GM12878 (cell line): ENCODE results near the gene GFRA1. TPM values are rescaled to one million over a fixed set of nuclear protein-coding genes. Genes with fewer than 3 reads are reported as not detected.

ENCODE experiments used
- ATAC-seq: fragments of 200-7000 bp; cut with Tn5 transposase; 3 replicates; pipeline ENCODE4 v1.9.1; 2020; ENCODE audit warnings: mild to moderate bottlenecking, moderate library complexity
- BruUV-seq: library from RNA; stranded (reverse); fragments of 400-500 nt; replicated peaks from 2 replicates; lab custom pipeline; 2021; lab: Mats Ljungman, UMichigan
- CTCF ChIA-PET: fragments of 300-600 bp; sonication (Branson Sonifier 250); formaldehyde crosslinking; extraction: SDS; loops from one replicate; lab custom pipeline; 2021; ENCODE audit warnings: inconsistent platforms; lab: Yijun Ruan, JAX
- POLR2A ChIA-PET: fragments of 350-600 bp; formaldehyde crosslinking; extraction: SDS; loops from one replicate; lab custom pipeline; 2021; ENCODE audit warnings: inconsistent platforms; lab: Charles Lee
- RAD21 ChIA-PET: fragments of 300-600 bp; sonication (Branson Sonifier 250); formaldehyde crosslinking; loops from one replicate; lab custom pipeline; 2023; ENCODE audit warnings: antibody characterized with exemption; ENCODE audit not compliant: unreplicated experiment; lab: Charles Lee
- SMC1A ChIA-PET: fragments of 300-600 bp; sonication (Branson Sonifier 250); formaldehyde crosslinking; loops from one replicate; lab custom pipeline; 2023; ENCODE audit not compliant: unreplicated experiment, uncharacterized antibody; lab: Charles Lee
- DNase-seq: peaks from one replicate; pipeline ENCODE4 v3.0.0-alpha.2; 2011; ENCODE audit warnings: low read depth, low spot score
- FAIRE-seq: peaks from 3 replicates; lab custom pipeline; 2011; peaks lifted over from hg19 to GRCh38; lab: Jason Lieb, UNC
- H2AFZ ChIP-seq: 2 replicates; pipeline ENCODE4 v1.6.0; 2011; ENCODE audit warnings: low read depth, low read length, control low read depth; ENCODE audit not compliant: control insufficient read depth
- H3K27ac ChIP-seq: 2 replicates; pipeline ENCODE4 v1.5.1; 2011; ENCODE audit warnings: control low read depth; ENCODE audit not compliant: control insufficient read depth, insufficient read depth
- H3K27me3 ChIP-seq, 2 experiments: replicated peaks in 1 of 2; 2 replicates each; pipeline versions ENCODE4 v1.6.0 to v1.6.1; 2011; ENCODE audit warnings: low read length in 1 of 2; ENCODE audit not compliant: control insufficient read depth in 2 of 2, insufficient read depth in 2 of 2
- H3K36me3 ChIP-seq, 2 experiments: 2 replicates each; pipeline ENCODE4 v1.5.1; 2011; ENCODE audit warnings: low read length in 1 of 2; ENCODE audit not compliant: control insufficient read depth in 2 of 2, insufficient read depth in 2 of 2
- H3K4me1 ChIP-seq: 2 replicates; pipeline ENCODE4 v1.6.1; 2011; ENCODE audit warnings: mild to moderate bottlenecking, low read length, moderate library complexity, mixed read lengths; ENCODE audit not compliant: control insufficient read depth, insufficient read depth
- H3K4me2 ChIP-seq: 2 replicates; pipeline ENCODE4 v1.6.0; 2011; ENCODE audit warnings: control low read depth; ENCODE audit not compliant: control insufficient read depth, insufficient read depth
- H3K4me3 ChIP-seq: fragments of 200-600 bp; sonication (generic); 2 replicates; pipeline ENCODE4 v1.5.1; 2016
- H3K79me2 ChIP-seq: 2 replicates; pipeline ENCODE4 v1.6.0; 2011; ENCODE audit warnings: low read length; ENCODE audit not compliant: control insufficient read depth, insufficient read depth
- H3K9ac ChIP-seq: 2 replicates; pipeline ENCODE4 v1.8.0; 2011; ENCODE audit warnings: low read length, control low read depth, mixed read lengths; ENCODE audit not compliant: control insufficient read depth, insufficient read depth
- H3K9me3 ChIP-seq: replicated peaks from 3 replicates; pipeline ENCODE4 v1.5.1; 2011; ENCODE audit warnings: mild to moderate bottlenecking, low read length; ENCODE audit not compliant: control insufficient read depth, insufficient read depth
- H4K20me1 ChIP-seq: 2 replicates; pipeline ENCODE4 v1.6.0; 2011; ENCODE audit not compliant: control insufficient read depth, insufficient read depth
- BCL11A ChIP-seq: IDR thresholded peaks from 2 replicates; pipeline ENCODE4 v1.6.1; 2011; ENCODE audit warnings: low read depth, low read length
- BHLHE40 ChIP-seq, 2 experiments: fragments of 450-650 bp in 1 of 2; IDR thresholded peaks; 2 replicates each; pipeline ENCODE4 v1.6.1; 2011 to 2017; ENCODE audit warnings: low read depth in 2 of 2, borderline replicate concordance in 1 of 2, improper control_type of control experiment in 1 of 2, low read length in 1 of 2, mild to moderate bottlenecking in 1 of 2
- GABPA ChIP-seq: IDR thresholded peaks from 2 replicates; pipeline ENCODE4 v1.6.1; 2014; ENCODE audit warnings: antibody characterized with exemption, low read depth, mild to moderate bottlenecking, inconsistent platforms
- HSF1 ChIP-seq: fragments of 150-350 bp; IDR thresholded peaks from 2 replicates; pipeline ENCODE4 v1.6.1; 2014; ENCODE audit warnings: mild to moderate bottlenecking, low read depth, low read length
- LARP7 ChIP-seq: fragments of 450-650 bp; IDR thresholded peaks from 2 replicates; pipeline ENCODE4 v1.6.1; 2017; ENCODE audit warnings: mild to moderate bottlenecking
- NFIC ChIP-seq: IDR thresholded peaks from 2 replicates; pipeline ENCODE4 v1.6.1; 2012; ENCODE audit warnings: low read depth, mild to moderate bottlenecking, inconsistent platforms, low read length, moderate library complexity
- NFYA ChIP-seq: IDR thresholded peaks from 2 replicates; pipeline ENCODE4 v1.6.1; 2011; ENCODE audit warnings: low read depth, mild to moderate bottlenecking, low read length, improper control_type of control experiment, borderline replicate concordance
- NR2C1 ChIP-seq: fragments of 450-650 bp; IDR thresholded peaks from 2 replicates; pipeline ENCODE4 v1.6.1; 2017; ENCODE audit warnings: antibody characterized with exemption, mild to moderate bottlenecking, moderate library complexity
- NR2C2 ChIP-seq: IDR thresholded peaks from 2 replicates; pipeline ENCODE4 v1.6.1; 2011; ENCODE audit warnings: borderline replicate concordance, low read depth; ENCODE audit not compliant: control insufficient read depth, insufficient read length
- POU2F2 ChIP-seq: IDR thresholded peaks from 3 replicates; pipeline ENCODE4 v1.6.1; 2011; ENCODE audit warnings: low read depth, mild to moderate bottlenecking, low read length, borderline replicate concordance
- RAD51 ChIP-seq: fragments of 450-650 bp; IDR thresholded peaks from 2 replicates; pipeline ENCODE4 v1.6.1; 2016; ENCODE audit warnings: moderate library complexity, mild to moderate bottlenecking, inconsistent platforms
- SMAD1 ChIP-seq: fragments of 450-650 bp; IDR thresholded peaks from 2 replicates; pipeline ENCODE4 v1.6.1; 2018; ENCODE audit warnings: mild to moderate bottlenecking, low read depth; ENCODE audit not compliant: partially characterized antibody
- SMARCA5 ChIP-seq: fragments of 450-650 bp; IDR thresholded peaks from 2 replicates; pipeline ENCODE4 v1.6.1; 2017; ENCODE audit warnings: mild to moderate bottlenecking
- SP1 ChIP-seq: IDR thresholded peaks from one replicate; pipeline ENCODE4 v1.6.1; 2011; ENCODE audit warnings: low read depth, low read length
- TARDBP ChIP-seq: IDR thresholded peaks from 2 replicates; pipeline ENCODE4 v1.6.1; 2016; ENCODE audit warnings: borderline replicate concordance
- TCF12 ChIP-seq: IDR thresholded peaks from 2 replicates; pipeline ENCODE4 v1.6.1; 2011; ENCODE audit warnings: low read depth, mild to moderate bottlenecking, low read length
- TCF3 ChIP-seq: IDR thresholded peaks from 2 replicates; pipeline ENCODE4 v1.6.1; 2012; ENCODE audit warnings: low read depth, mild to moderate bottlenecking, low read length, borderline replicate concordance; ENCODE audit not compliant: insufficient read depth
- ZNF274 ChIP-seq: IDR thresholded peaks from one replicate; pipeline ENCODE4 v1.8.0; 2011; ENCODE audit not compliant: insufficient read length, insufficient read depth
- ZZZ3 ChIP-seq: IDR thresholded peaks from 2 replicates; pipeline ENCODE4 v1.6.1; 2011; ENCODE audit warnings: low read depth; ENCODE audit not compliant: control insufficient read depth, insufficient read length
- WGBS: methylation state at CpG from one replicate; pipeline ENCODE4 v1.1.6; 2016; ENCODE audit warnings: low lambda C conversion rate; ENCODE audit not compliant: insufficient replicate concordance, insufficient coverage; ENCODE audit errors: missing lambda C conversion rate; 5-methylcytosine and 5-hydroxymethylcytosine counted together
- in situ Hi-C: fragments of 300-500 bp; cut with MboI; formaldehyde crosslinking; loops from 9 replicates; pipeline ENCODE4 v1.14.3; 2018; ENCODE audit warnings: mixed read lengths
- intact Hi-C: fragments of 100-400 bp; cut with micrococcal nuclease; formaldehyde crosslinking; loops from one replicate; pipeline ENCODE4 v1.14.2; 2022; ENCODE audit not compliant: unreplicated experiment
- polyA plus RNA-seq, 11 experiments: library from polyadenylated mRNA; depleted of rRNA in 4 of 11; unstranded in 6 of 11; stranded (reverse) in 5 of 11; fragments of >200 nt; fragmentation: Nextera tagmentation in 4 of 11; fragmentation: Illumina TruSeq in 1 of 11; extraction: Ambion mirVana in 4 of 11; extraction: Trizol in 1 of 11; gene quantifications; 1 replicate in 1 of 11; 2 replicates in 10 of 11; pipeline versions ENCODE4 v1.2.1 to v1.2.3, GENCODE V29; 2011 to 2016; ENCODE audit warnings: inconsistent platforms in 2 of 11, missing spikeins in 2 of 11, low read depth in 1 of 11
- total RNA-seq, 4 experiments: library from RNA; depleted of rRNA in 3 of 4; stranded (reverse); fragments of >200 nt in 3 of 4; fragmentation: Illumina TruSeq in 1 of 4; extraction: Trizol in 1 of 4; gene quantifications; 2 replicates each; pipeline versions ENCODE4 v1.2.1 to v1.2.3, GENCODE V29; 2013 to 2021
- TF ChIP-seq, protein P1 (sequence below): fragments of 450-650 bp; IDR thresholded peaks from 2 replicates; pipeline ENCODE4 v1.6.1; 2017; ENCODE audit warnings: mild to moderate bottlenecking, moderate library complexity

GFRA1 gene
- total and polyA plus RNA-seq, 10 of the 15 experiments (the other 5 are each of a cell fraction or from before 2014, with no cell fraction given): 0.05 to 0.19 TPM; not detected in 8

- FAIRE-seq (no peak), ATAC-seq (no peak), DNase-seq (no peak)
- no peaks in the 10 kb centered on the region for H3K9me3 ChIP-seq
- ChIA-PET POLR2A (no interaction called here), RAD21 (no interaction called here), CTCF (interaction anchor here (0.7 kb wide), 1 partner anchor 22 kb away, joined by 3 read pairs; no protein-coding TSS in a partner anchor), SMC1A (no interaction called here)
- H3K4me2 ChIP-seq: no peak overlapping the region
- no peaks in the 10 kb centered on the region for H3K79me2 ChIP-seq
- H3K27ac ChIP-seq: no peak overlapping the region
- intact Hi-C loops (no loop called here), in situ Hi-C loops (no loop called here)
- H2AFZ ChIP-seq: no peak overlapping the region
- 24% methylated on average over 9 of the region's 9 CpGs for WGBS
- H3K9ac ChIP-seq: no peak overlapping the region
- no peak overlapping the region for H3K4me3 ChIP-seq
- BruUV-seq: no TSS peak
- TF ChIP-seq NR2C1 (no peak), TARDBP (no peak), NFIC (no peak), NFYA (no peak), LARP7 (no peak), GABPA (no peak), TCF3 (no peak), SMAD1 (no peak), BHLHE40 (IDR thresholded peaks at IDR 0.05; ENCODE audit: borderline replicate concordance in 1 of 2, low read depth in 2 of 2, low read length in 1 of 2) (no peak), BCL11A (no peak), RAD51 (no peak), HSF1 (no peak), SP1 (no peak), POU2F2 (no peak), TCF12 (no peak), ZZZ3 (no peak), NR2C2 (no peak), ZNF274 (no peak), SMARCA5 (no peak)
- TF ChIP-seq, protein P1, sequence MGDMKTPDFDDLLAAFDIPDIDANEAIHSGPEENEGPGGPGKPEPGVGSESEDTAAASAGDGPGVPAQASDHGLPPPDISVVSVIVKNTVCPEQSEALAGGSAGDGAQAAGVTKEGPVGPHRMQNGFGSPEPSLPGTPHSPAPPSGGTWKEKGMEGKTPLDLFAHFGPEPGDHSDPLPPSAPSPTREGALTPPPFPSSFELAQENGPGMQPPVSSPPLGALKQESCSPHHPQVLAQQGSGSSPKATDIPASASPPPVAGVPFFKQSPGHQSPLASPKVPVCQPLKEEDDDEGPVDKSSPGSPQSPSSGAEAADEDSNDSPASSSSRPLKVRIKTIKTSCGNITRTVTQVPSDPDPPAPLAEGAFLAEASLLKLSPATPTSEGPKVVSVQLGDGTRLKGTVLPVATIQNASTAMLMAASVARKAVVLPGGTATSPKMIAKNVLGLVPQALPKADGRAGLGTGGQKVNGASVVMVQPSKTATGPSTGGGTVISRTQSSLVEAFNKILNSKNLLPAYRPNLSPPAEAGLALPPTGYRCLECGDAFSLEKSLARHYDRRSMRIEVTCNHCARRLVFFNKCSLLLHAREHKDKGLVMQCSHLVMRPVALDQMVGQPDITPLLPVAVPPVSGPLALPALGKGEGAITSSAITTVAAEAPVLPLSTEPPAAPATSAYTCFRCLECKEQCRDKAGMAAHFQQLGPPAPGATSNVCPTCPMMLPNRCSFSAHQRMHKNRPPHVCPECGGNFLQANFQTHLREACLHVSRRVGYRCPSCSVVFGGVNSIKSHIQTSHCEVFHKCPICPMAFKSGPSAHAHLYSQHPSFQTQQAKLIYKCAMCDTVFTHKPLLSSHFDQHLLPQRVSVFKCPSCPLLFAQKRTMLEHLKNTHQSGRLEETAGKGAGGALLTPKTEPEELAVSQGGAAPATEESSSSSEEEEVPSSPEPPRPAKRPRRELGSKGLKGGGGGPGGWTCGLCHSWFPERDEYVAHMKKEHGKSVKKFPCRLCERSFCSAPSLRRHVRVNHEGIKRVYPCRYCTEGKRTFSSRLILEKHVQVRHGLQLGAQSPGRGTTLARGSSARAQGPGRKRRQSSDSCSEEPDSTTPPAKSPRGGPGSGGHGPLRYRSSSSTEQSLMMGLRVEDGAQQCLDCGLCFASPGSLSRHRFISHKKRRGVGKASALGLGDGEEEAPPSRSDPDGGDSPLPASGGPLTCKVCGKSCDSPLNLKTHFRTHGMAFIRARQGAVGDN: no peak
- H3K4me1 ChIP-seq: no peaks in the 10 kb centered on the region
- H3K27me3 ChIP-seq: no peaks in the 10 kb centered on the region
- H4K20me1 ChIP-seq: no peaks in the 10 kb centered on the region
- no peaks in the 10 kb centered on the region for H3K36me3 ChIP-seq
These were observed 265.6 kb downstream of the GFRA1 start for GRCh38 chr10:116007256-116007891.
